Lung (tissue), 12 donors: ENCODE results near the gene NTN5. TPM values are rescaled to one million over a fixed set of nuclear protein-coding genes. Genes with fewer than 3 reads are reported as not detected.

Experiments used
- ATAC-seq: fragments of 200-7000 bp; cut with Tn5 transposase; one replicate; pipeline ENCODE4 v1.9.1; 2020; ENCODE audit warnings: moderate number of reproducible peaks; ENCODE audit not compliant: insufficient read depth, low FRiP score
- DNase-seq, 3 donors: peaks; one replicate each; pipeline ENCODE4 v3.0.0-alpha.2; 2013 to 2017
- H3K27ac ChIP-seq, 2 donors: one replicate each; pipeline ENCODE4 v1.5.1; 2013; ENCODE audit warnings: mild to moderate bottlenecking in 2 of 2, moderate library complexity in 2 of 2, control low read depth in 1 of 2, inconsistent platforms in 1 of 2, low read depth in 1 of 2, low read length in 1 of 2
- H3K27me3 ChIP-seq, 3 donors: one replicate each; pipeline ENCODE4 v1.5.1; 2013; ENCODE audit warnings: low read length in 2 of 3; ENCODE audit not compliant: control insufficient read depth in 3 of 3, insufficient read depth in 3 of 3
- H3K36me3 ChIP-seq, 4 donors: one replicate each; pipeline ENCODE4 v1.5.1; 2013; ENCODE audit warnings: low read length in 4 of 4, mild to moderate bottlenecking in 1 of 4, moderate library complexity in 1 of 4; ENCODE audit not compliant: control insufficient read depth in 4 of 4, insufficient read depth in 4 of 4
- H3K4me1 ChIP-seq, 5 donors: one replicate each; pipeline ENCODE4 v1.5.1; 2013; ENCODE audit warnings: low read length in 5 of 5, mild to moderate bottlenecking in 2 of 5, moderate library complexity in 1 of 5; ENCODE audit not compliant: control insufficient read depth in 5 of 5, insufficient read depth in 5 of 5
- H3K4me3 ChIP-seq: one replicate; pipeline ENCODE4 v1.5.1; 2013; ENCODE audit warnings: mild to moderate bottlenecking, control low read depth, moderate library complexity
- H3K9ac ChIP-seq, 2 donors: one replicate each; pipeline ENCODE4 v1.5.1; 2013; ENCODE audit warnings: low read length in 2 of 2, control low read depth in 1 of 2; ENCODE audit not compliant: insufficient read depth in 1 of 2
- H3K9me3 ChIP-seq, 4 donors: one replicate each; pipeline ENCODE4 v1.5.1; 2013; ENCODE audit warnings: low read length in 3 of 4, mild to moderate bottlenecking in 1 of 4, moderate library complexity in 1 of 4; ENCODE audit not compliant: control insufficient read depth in 4 of 4, insufficient read depth in 3 of 4
- CTCF ChIP-seq: IDR thresholded peaks from 2 replicates; pipeline ENCODE4 v1.5.1; 2012; ENCODE audit warnings: mild to moderate bottlenecking; ENCODE audit errors: control extremely low read depth, extremely low read depth
- WGBS, 2 donors: extraction: QIAGEN DNeasy Blood & Tissue Kit; methylation state at CpG; one replicate each; pipeline ENCODE4 v1.1.7; 2013; 5-methylcytosine and 5-hydroxymethylcytosine counted together
- polyA plus RNA-seq, 2 donors: library from polyadenylated mRNA; stranded (reverse); fragments of 200-250 nt; gene quantifications; one replicate each; pipeline ENCODE4 v1.2.1, GENCODE V29; 2013
- total RNA-seq, 2 donors: library from RNA; depleted of rRNA in 1 of 2; stranded (reverse); fragments of >200 nt in 1 of 2; gene quantifications; one replicate each; pipeline ENCODE4 v1.2.1, GENCODE V29; 2014 to 2021
- donor health status: control.
- donor health status: control.
- donor health status: Bipolar disorder and iron deficiency.
- donor health status: healthy.
- donor health status: DM: yes; HTN: yes; CAD: no.

The NTN5 gene
- total and polyA plus RNA-seq, 4 donors = 0.11 to 0.28 (median 0.27) TPM

DNA sequence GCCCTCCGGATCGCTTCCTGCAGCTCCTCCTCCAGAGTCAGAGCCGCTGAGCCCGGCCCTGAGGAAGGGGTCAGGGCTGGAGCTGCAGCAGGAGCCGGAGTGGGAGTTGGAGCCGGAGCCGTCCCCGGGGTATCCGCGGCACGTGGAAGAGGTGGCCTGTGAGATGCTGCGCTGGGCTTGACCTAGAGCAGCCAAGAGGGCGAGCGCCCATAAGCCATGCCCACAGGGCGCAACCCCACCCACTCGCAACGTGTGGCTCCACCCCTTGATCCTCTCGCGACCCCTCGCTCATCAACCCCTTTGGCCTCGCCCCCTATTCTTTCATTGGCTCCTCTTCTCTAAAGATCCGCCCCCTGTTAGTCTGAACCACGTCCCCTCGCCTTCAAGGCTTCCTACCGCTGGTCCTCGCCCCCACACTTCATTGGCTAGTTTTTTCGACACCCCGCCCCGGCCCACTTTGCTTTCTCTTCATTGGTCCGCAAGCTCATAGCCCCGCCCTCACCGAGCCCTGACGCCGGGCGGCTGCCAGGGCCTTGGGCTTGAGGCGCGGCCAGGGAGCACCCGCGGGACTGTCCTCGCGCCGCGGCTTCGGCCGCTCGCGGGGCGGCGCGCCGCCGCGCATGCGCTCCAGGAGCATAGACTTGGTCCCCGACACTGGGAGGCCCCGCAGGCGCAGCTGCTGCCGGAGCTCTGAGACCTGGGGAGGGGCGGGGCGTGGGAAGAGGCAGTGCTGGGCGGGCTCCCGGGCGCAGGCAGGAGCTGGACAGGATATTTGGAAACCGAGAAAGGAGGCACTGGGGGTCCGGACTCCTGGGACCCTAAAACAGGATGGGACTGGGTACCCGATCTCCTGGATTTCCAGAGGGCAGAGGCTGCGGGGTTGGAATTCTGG, 41.3 kb upstream of the NTN5 start:
- Histone ChIP-seq H3K4me3 (peak overlapping the region; percentile 43), H3K4me1 (peaks cover 0 to 35% (median 9%) of the 10 kb centered on the region in 5 donors), H3K36me3 (no peaks in the 10 kb centered on the region), H3K9ac (peak overlapping the region; percentile 67 to 78), H3K9me3 (peaks cover 0 to 3% (median 0%) of the 10 kb centered on the region in 4 donors), H3K27ac (peak overlapping the region; percentile 69 to 86), H3K27me3 (no peaks in the 10 kb centered on the region)
- peak; percentile 94 for ATAC-seq
- 1% methylated on average over 51 to 67 of the region's 67 CpGs for WGBS, 2 donors
- DNase-seq = peak; percentile 100
- no peak for TF ChIP-seq CTCF

DNA sequence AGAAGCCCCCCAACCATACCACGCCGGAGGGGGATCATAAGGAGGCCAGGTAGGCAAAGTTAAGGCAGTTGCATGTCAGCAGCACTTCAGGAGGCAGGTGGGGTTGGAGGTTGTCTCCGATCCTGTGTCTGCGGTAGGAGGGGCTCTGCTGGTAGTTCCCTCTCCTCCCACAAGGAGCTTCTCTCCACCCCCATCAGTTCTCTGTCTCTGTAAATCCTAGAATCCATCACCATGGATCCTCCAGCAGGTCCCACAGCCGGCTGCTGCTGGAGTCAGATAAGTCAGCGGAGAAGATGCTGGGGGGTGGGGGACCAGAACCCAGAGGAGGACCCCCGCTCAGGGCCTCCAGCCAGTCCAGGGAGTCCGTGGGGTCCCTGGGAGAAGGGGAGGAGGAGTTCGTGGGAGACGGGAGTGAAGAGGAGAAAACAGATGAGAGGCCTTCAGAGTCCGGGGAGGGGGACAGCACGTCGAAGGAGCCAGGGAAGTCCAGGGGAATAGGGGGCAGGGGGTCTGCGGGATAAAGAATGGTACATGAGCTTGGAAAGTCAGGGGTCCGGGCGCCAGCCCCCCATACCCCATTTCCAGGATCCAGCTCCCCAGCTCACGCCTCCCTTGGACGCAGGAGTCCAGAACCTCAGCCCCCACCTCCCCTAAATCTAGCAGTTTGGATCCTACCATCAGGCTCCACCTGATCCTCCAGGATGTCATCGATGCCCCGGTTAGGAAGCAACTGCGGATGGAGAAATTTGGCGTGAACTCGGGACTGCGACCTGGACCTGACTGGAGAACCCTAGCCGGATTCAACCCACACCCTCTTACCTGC, 40.4 kb upstream of the NTN5 start:
- no peak for TF ChIP-seq CTCF
- H3K4me1 ChIP-seq = peaks cover 0 to 32% (median 8%) of the 10 kb centered on the region in 5 donors
- peak overlapping the region; percentile 43 for H3K4me3 ChIP-seq
- no peaks in the 10 kb centered on the region for H3K27me3 ChIP-seq
- peak overlapping the region; percentile 62 to 67 for H3K9ac ChIP-seq
- H3K27ac ChIP-seq = peak overlapping the region in 1 of 2 donors; percentile 63
- no peak for ATAC-seq
- H3K36me3 ChIP-seq = no peaks in the 10 kb centered on the region
- 11 to 17% methylated on average over 25 of the region's 25 CpGs for WGBS, 2 donors
- H3K9me3 ChIP-seq = peaks cover 0 to 3% (median 0%) of the 10 kb centered on the region in 4 donors
- DNase-seq = no peak

GRCh38 chr19:48711106-48711662, 38.4 kb upstream of the NTN5 start:
- Histone ChIP-seq H3K4me3 (no peak overlapping the region), H3K9ac (no peak overlapping the region), H3K36me3 (no peaks in the 10 kb centered on the region), H3K4me1 (peaks cover 0 to 20% (median 5%) of the 10 kb centered on the region in 5 donors), H3K9me3 (peaks cover 0 to 3% (median 0%) of the 10 kb centered on the region in 4 donors), H3K27me3 (no peaks in the 10 kb centered on the region), H3K27ac (no peak overlapping the region)
- DNase-seq (no peak), ATAC-seq (no peak)
- no peak for TF ChIP-seq CTCF
- WGBS, 2 donors = 93% methylated on average over 4 of the region's 4 CpGs
